K562 (cell line): ENCODE results near the gene DKKL1.

ENCODE experiments used
- BACH1 ChIP-seq: fragments of 200-800 bp; sonication (Bioruptor generic); IDR thresholded peaks from 2 replicates; pipeline ENCODE4 v1.6.1; 2016; ENCODE audit warnings: missing genetic modification characterization, missing compliant biosample characterization
- HMGN3 ChIP-seq: IDR thresholded peaks from 2 replicates; pipeline ENCODE4 v1.6.1; 2011; ENCODE audit warnings: borderline replicate concordance, low read depth, mild to moderate bottlenecking, mixed read lengths, low read length; ENCODE audit not compliant: insufficient read length; ENCODE audit errors: extremely low read depth
- SMC3 ChIP-seq: conservative IDR thresholded peaks from 2 replicates; pipeline ENCODE4 v1.6.1; 2011; ENCODE audit warnings: low read depth, low read length, improper control_type of control experiment; ENCODE audit not compliant: insufficient read depth
- ZEB2 ChIP-seq: fragments of 450-650 bp; IDR thresholded peaks from 2 replicates; pipeline ENCODE4 v1.6.1; 2016
- TF ChIP-seq, protein P1 (sequence below): fragments of 200-800 bp; sonication (Bioruptor generic); IDR thresholded peaks from 2 replicates; pipeline ENCODE4 v1.6.1; 2017; ENCODE audit warnings: missing genetic modification characterization, missing compliant biosample characterization
- TF ChIP-seq, protein P2 (sequence below), 2 experiments: fragments of 450-650 bp; formaldehyde crosslinking in 1 of 2; IDR thresholded peaks; 2 replicates each; pipeline versions ENCODE4 v1.4.0 to v1.6.1; 2014 to 2020; ENCODE audit warnings: mild to moderate bottlenecking in 2 of 2, borderline replicate concordance in 1 of 2, low read depth in 1 of 2

DNA sequence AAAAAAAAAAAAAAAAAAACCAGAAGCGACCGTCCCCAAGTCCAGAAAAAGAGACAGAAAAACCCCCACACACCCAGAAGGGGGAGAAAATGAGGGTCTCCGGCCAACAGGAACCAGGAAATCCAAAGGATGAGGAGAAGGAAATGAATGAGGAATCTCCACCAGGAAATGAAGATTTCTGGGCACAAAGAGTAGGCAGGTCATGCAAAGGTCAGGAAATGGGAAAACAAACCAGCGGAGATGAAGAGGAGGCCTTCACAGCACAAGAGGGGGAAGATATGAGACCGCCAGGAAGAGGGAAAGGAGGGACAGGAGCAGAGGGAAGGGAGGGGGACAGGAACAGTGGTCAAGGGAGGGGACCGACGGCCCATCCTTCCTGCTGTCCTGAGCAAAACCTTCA is 7.3 kb upstream of the DKKL1 start:
- no peak for TF ChIP-seq ZEB2
- no peak for TF ChIP-seq HMGN3
- TF ChIP-seq SMC3: no peak
- TF ChIP-seq, protein P1, sequence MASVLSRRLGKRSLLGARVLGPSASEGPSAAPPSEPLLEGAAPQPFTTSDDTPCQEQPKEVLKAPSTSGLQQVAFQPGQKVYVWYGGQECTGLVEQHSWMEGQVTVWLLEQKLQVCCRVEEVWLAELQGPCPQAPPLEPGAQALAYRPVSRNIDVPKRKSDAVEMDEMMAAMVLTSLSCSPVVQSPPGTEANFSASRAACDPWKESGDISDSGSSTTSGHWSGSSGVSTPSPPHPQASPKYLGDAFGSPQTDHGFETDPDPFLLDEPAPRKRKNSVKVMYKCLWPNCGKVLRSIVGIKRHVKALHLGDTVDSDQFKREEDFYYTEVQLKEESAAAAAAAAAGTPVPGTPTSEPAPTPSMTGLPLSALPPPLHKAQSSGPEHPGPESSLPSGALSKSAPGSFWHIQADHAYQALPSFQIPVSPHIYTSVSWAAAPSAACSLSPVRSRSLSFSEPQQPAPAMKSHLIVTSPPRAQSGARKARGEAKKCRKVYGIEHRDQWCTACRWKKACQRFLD: no peak
- TF ChIP-seq BACH1 (tag): no peak
- TF ChIP-seq, protein P2, sequence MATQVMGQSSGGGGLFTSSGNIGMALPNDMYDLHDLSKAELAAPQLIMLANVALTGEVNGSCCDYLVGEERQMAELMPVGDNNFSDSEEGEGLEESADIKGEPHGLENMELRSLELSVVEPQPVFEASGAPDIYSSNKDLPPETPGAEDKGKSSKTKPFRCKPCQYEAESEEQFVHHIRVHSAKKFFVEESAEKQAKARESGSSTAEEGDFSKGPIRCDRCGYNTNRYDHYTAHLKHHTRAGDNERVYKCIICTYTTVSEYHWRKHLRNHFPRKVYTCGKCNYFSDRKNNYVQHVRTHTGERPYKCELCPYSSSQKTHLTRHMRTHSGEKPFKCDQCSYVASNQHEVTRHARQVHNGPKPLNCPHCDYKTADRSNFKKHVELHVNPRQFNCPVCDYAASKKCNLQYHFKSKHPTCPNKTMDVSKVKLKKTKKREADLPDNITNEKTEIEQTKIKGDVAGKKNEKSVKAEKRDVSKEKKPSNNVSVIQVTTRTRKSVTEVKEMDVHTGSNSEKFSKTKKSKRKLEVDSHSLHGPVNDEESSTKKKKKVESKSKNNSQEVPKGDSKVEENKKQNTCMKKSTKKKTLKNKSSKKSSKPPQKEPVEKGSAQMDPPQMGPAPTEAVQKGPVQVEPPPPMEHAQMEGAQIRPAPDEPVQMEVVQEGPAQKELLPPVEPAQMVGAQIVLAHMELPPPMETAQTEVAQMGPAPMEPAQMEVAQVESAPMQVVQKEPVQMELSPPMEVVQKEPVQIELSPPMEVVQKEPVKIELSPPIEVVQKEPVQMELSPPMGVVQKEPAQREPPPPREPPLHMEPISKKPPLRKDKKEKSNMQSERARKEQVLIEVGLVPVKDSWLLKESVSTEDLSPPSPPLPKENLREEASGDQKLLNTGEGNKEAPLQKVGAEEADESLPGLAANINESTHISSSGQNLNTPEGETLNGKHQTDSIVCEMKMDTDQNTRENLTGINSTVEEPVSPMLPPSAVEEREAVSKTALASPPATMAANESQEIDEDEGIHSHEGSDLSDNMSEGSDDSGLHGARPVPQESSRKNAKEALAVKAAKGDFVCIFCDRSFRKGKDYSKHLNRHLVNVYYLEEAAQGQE (IDR thresholded peaks at IDR 0.05; ENCODE audit: borderline replicate concordance): no peak
- TF ChIP-seq, protein P2 (CRISPR knock-in tag; IDR thresholded peaks at IDR 0.05; ENCODE audit: low read depth): no peak
